PC-3 (cell line): ENCODE results near the gene TAPT1.

ENCODE experiments used
- EZH2 ChIP-seq: fragments of 300-600 bp; sonication (generic); IDR thresholded peaks from one replicate; pipeline ENCODE4 v1.6.1; 2017; ENCODE audit warnings: antibody characterized with exemption, mild to moderate bottlenecking, low read length; ENCODE audit not compliant: unreplicated experiment
- EZH2phosphoT487 ChIP-seq: fragments of 300-600 bp; sonication (generic); IDR thresholded peaks from 2 replicates; pipeline ENCODE4 v1.6.1; 2018; ENCODE audit warnings: mild to moderate bottlenecking, antibody characterized with exemption, low read length, borderline replicate concordance
- TF ChIP-seq, protein P1 (sequence below): fragments of 300-600 bp; sonication (generic); conservative IDR thresholded peaks from 2 replicates; pipeline ENCODE4 v1.5.1; 2017; ENCODE audit warnings: antibody characterized with exemption, low read depth, mild to moderate bottlenecking, low read length

DNA sequence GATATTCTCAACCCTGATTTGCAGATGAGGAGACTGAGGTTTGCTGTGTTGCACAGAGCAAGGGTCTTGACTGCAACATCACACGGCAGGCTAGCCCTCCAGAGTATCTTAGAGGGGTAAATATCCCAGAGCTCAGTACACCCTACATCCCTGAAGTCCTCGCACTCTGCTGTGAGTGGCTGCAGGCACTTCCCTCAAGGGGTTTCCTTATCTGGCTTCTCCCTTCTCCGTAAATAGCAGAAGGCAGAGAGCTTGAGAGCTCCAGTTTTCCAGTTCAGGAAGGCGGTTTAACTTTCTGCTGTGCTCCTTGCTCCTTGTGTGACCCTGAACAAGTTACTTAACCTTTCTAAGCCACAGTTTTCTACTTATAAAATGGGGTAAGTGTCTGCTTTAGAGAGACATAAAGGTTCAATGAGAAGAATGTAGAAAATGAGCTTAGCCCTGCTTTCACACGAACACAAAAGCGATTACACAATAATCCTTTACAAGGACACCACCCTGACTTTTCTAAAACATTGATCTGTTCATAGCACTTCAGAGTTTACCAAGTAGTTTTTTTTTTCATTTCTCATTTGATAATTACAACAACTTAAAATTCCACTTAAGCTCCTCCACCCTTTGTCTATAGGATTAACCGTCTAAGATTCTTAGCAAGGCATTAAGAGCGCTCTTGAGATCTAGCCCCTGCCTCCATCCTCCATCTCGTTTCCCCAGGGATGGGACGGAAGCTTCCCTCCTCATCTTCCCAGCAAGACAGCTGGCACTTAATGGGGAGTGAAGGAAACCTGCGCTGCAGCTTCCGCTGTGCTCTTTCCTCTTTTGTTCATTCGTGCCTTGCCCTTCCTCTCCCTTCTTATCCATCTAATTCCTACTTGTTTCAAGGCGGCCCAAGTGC, 68.4 kb downstream of the TAPT1 start:
- TF ChIP-seq, protein P1, sequence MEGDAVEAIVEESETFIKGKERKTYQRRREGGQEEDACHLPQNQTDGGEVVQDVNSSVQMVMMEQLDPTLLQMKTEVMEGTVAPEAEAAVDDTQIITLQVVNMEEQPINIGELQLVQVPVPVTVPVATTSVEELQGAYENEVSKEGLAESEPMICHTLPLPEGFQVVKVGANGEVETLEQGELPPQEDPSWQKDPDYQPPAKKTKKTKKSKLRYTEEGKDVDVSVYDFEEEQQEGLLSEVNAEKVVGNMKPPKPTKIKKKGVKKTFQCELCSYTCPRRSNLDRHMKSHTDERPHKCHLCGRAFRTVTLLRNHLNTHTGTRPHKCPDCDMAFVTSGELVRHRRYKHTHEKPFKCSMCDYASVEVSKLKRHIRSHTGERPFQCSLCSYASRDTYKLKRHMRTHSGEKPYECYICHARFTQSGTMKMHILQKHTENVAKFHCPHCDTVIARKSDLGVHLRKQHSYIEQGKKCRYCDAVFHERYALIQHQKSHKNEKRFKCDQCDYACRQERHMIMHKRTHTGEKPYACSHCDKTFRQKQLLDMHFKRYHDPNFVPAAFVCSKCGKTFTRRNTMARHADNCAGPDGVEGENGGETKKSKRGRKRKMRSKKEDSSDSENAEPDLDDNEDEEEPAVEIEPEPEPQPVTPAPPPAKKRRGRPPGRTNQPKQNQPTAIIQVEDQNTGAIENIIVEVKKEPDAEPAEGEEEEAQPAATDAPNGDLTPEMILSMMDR, result no peak
- TF ChIP-seq EZH2phosphoT487, result no peak
- TF ChIP-seq EZH2, result no peak
